ES-I3 (cell line): ENCODE data around the gene EXD3.
A peak's percentile ranks its signal among the peaks of the same experiment; 100 is the strongest.

Experiments
- H3K36me3 ChIP-seq: 2 replicates; pipeline ENCODE4 v1.6.1; 2013; ENCODE audit warnings: mild to moderate bottlenecking, low read length, control low read depth, moderate library complexity; ENCODE audit not compliant: insufficient read depth
- H3K4me1 ChIP-seq: 2 replicates; pipeline ENCODE4 v1.6.1; 2013; ENCODE audit warnings: mild to moderate bottlenecking, control low read depth, low read length; ENCODE audit not compliant: insufficient read depth
- H3K9ac ChIP-seq: 2 replicates; pipeline ENCODE4 v1.6.1; 2013; ENCODE audit warnings: low read depth, mild to moderate bottlenecking, low read length, moderate library complexity
- H3K9me3 ChIP-seq: 2 replicates; pipeline ENCODE4 v1.6.1; 2013; ENCODE audit warnings: mild to moderate bottlenecking, low read length, moderate library complexity; ENCODE audit not compliant: control insufficient read depth, insufficient read depth

The EXD3 gene

DNA sequence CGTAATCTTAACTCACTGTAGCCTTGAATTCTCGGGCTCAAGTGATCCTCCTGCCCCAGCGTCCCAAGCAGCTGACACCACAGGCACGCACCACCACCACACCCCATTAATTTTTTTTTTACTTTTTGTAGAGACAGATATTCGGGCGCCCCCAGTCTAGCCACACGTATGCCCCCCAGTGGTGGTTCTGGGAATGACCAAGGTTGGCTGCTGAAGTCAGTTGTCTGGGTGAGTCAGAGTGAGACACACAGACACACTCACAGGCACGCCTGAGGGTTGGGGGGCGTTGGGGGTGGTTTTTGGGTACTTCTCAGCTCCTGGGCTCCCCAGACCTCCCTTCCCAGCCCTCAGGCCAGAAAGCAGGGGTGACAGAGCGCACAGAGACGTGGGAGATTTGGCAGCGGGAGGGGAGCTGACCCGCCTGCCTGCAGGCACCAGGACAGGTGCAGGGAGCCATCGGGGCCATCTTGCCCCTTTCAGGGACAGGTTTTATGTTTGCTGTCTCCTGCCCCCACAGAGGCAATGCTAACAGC is 22.4 kb upstream of the EXD3 start:
- Histone ChIP-seq H3K9ac (0 out of 2 replicates have a peak overlapping the region, but pooled peaks have one; percentile 16), H3K36me3 (no peaks in the 10 kb centered on the region), H3K9me3 (no peaks in the 10 kb centered on the region), H3K4me1 (0 out of 2 replicates have a peak, but pooled peaks cover 3% of the 10 kb centered on the region)

DNA sequence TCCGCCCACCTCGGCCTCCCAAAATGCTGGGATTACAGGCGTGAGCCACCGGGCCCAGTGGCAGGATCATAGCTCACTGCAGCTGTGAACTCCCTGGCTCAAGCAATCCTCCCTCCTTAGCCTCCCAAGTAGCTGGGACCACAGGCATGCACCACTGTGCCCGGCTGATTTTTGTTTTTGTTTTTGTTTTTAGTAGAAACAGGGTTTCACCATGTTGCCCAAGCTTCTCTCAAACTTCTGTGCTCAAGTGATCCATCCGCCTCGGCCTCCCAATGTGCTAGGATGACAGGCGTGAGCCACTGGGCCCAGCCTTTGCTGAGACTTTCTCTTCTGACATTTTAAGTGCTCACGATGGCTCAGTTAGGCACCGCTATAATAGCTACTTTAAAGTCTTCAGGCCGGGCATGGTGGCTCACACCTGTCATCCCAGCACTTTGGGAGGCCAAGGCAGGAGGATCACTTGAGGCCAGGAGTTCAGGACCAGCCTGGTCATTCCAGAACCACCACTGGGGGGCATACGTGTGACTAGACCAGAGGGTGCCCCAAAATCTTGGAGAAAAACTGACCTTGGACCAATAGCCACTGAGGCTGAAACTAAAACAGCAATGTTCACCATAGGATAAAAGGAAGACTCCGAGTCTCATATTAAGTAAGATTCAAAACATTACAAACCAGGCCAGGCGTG is 21.3 kb upstream of the EXD3 start:
- no peak overlapping the region for H3K9ac ChIP-seq
- H3K9me3 ChIP-seq: no peaks in the 10 kb centered on the region
- H3K36me3 ChIP-seq: no peaks in the 10 kb centered on the region
- 0 out of 2 replicates have a peak, but pooled peaks cover 3% of the 10 kb centered on the region for H3K4me1 ChIP-seq

DNA sequence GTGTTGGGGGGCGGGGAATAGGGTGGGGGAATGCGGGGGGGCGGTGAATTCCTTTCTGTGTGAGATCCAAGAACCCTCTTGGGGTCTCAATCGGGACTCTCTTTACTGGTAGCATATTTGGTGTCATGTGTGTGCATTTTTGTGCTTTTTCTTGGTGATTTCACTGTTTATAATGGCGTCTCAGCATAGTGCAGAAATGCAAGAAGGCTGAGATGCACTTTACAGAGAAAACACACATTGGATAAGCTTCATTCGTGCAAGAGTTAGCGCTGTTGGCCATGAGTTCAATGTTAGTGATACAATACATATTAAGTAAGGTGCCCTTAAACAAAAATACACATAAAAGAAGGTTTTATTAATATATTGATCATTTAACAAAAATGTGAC is 19.0 kb upstream of the EXD3 start:
- Histone ChIP-seq H3K9me3 (no peaks in the 10 kb centered on the region), H3K9ac (peak overlapping the region; percentile 49; the same call in 1 of the 2 replicates), H3K4me1 (0 out of 2 replicates have a peak, but pooled peaks cover 3% of the 10 kb centered on the region), H3K36me3 (no peaks in the 10 kb centered on the region)

DNA sequence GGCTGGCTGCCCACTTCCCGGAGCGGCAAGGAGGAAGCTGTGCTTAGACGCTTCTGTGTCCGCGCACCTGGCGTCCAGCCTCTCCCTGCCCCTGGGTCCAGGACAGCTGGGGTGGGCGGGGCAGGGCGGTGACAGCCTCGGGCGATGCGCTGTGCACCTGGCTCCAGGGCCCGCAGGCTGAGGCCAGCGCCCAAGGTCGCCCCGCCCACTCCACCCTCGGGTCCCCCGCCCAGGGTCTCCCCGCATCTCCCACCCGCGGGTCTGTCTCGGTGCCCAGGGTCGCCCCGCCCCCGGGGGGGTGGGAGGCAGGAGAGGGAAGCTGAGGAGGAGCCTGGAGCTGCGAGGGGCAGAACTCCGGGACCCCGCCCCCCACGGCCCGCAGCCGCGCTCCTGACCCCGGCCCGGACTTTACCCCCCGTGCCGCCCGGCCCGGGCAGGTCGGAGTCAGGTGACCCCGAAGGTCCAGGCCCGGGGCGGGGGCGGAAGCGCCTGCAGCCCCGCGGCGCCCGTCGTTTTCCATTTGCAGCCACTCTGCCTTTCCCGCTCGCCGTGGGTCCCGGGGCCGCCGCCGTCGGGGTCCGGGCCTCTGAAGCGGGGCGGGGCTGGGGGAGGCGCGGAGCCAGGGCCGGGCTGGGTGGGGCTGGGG is 18.4 kb upstream of the EXD3 start, which contains the start of gene ENTPD8:
Gene ENTPD8 (minus strand): TSS at position 69 of the 646 bp plus-strand sequence. CDS start 3,072 bp downstream, outside the sequence.
- no peaks in the 10 kb centered on the region for H3K36me3 ChIP-seq
- no peaks in the 10 kb centered on the region for H3K9me3 ChIP-seq
- peak within 1 kb of the TSS; percentile 49 for H3K9ac ChIP-seq
- H3K4me1 ChIP-seq: 0 out of 2 replicates have a peak, but pooled peaks cover 3% of the 10 kb centered on the region

DNA sequence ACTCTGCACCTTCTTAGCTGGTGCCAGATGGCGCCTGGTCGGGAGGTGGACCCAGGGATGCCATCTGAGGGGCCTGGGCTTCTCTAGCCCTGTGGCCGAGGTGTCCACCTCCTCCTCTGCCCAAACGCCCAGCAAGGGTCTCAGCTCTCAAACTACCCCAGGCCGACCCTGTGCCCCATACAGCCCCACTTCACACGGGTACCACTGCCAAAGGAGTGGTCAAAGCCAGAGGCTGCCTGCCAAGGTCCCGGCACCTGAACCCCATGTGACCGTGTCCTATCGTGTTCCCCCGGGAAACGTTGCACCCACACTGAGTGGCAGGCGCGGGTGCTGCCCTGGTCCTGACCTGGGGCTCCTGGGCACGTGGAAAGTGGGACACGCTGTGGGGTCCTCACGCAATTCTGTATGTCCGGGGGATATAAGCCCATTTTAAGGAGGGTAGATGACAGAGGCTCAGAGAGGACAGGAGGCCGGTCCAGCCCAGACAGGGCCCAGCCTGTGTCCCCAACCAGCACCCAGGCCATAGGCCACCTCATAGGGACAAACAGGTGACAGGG is 16.3 kb upstream of the EXD3 start:
- no peaks in the 10 kb centered on the region for H3K4me1 ChIP-seq
- H3K36me3 ChIP-seq: no peaks in the 10 kb centered on the region
- no peak overlapping the region for H3K9ac ChIP-seq
- no peaks in the 10 kb centered on the region for H3K9me3 ChIP-seq

DNA sequence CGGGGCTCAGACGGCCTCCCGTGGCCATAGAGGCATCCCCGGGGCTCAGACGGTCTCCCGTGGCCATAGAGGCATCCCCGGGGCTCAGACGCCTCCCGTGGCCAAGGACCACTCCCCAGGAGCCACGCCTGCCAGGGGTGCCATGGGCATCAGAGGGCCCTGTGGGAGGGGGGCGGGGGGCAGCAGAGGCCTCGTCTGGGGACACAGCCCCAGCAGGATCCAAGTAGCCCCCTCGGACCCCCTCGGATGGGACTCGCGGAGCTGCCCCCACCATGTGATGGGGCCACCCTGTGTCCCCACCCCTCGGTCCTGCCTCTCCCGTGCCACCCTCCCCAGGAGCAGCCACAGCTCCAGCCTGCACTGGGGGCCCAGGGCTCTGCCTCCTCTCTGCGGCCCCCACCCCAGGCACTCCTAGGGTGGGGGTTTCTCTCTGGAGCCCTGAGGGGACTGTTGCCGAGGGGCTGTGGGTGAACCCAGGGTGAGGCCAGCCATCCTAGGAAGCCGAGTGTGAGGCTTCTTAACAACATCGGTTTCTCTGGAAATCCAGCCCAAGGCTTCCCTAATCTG is 15.7 kb upstream of the EXD3 start:
- Histone ChIP-seq H3K9me3 (no peaks in the 10 kb centered on the region), H3K36me3 (no peaks in the 10 kb centered on the region), H3K4me1 (no peaks in the 10 kb centered on the region), H3K9ac (no peak overlapping the region)

DNA sequence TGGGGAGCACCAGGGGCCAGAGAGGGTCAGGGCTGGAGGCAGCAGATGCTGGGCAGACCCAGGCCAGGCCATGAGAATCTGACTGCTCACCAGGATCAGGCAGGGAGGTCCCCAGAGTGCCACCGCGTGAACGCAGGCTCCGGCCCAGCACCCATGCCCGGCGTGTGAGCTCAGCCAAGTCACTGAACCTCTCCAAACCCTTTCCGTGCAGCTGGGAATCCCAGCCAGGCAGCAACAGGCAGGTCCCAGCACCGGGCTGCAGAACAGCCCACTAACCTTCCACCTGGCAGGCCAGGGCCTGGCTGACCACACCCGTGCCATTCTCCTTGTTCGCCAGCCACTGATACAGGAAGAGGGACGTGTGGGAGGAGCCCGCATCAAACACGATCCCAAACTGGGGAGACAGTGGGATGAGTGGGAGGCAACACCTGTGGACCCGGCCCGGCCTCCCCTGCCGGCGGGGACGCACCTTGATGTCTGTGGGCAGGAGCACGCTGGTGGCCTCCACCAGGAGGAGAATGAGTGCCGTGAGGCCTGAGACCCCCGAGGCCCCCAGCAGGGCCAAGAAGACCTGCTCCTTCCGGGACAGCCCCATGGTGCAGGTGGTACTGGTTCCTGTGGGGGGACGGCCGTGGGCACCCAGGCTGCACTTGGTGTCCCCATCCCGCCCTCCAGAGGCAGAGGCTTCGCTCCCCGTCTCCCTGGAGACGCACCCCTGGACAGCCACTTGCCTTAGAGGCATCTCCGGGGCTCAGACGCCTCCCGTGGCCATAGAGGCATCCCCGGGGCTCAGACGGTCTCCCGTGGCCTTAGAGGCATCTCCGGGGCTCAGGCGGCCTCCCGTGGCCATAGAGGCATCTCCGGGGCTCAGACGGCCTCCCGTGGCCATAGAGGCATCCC is 15.0 kb upstream of the EXD3 start:
- Histone ChIP-seq H3K9ac (no peak overlapping the region), H3K4me1 (no peaks in the 10 kb centered on the region), H3K36me3 (no peaks in the 10 kb centered on the region), H3K9me3 (no peaks in the 10 kb centered on the region)

DNA sequence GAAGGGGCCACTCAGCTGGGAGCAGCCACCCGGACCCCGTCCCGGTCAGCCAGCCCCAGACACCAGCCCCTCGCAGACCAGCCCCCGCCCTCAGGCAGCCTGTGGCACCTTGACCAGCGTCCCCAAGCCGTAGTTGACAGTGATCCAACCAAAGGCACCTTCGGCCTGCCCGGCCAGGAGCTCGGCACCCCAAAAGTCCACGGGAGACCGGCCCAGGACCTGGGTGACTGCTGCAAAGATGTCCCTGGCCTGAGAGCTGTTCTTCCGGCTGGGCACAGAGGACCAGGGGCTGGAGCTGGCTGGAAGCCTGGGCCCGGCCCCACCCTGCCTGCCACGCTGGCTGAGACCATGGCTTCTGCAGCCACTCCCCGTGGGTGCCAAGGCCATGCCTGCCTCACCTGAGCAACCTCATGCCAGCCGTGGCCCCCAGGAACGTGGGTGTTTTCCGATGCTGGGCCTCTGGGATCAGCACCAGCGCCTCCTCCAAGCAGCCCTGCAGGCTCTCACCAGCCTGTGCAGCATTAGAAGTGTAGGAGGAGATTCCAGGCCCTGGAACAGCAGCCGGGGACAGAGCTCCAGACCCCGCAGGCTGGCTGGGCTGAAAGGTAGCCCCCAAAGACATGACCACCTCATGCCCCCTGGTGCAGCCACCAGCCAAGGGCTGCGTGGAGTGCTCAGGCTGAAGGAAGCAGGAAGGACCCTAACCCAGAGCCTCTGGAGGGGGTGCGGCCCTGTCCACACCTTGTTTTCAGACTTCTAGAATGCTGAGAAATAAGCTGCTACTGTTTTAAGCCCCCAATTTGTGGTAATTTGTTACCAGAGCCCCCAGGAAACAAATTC is 14.0 kb upstream of the EXD3 start:
- H3K4me1 ChIP-seq: no peaks in the 10 kb centered on the region
- H3K9ac ChIP-seq: no peak overlapping the region
- H3K36me3 ChIP-seq: no peaks in the 10 kb centered on the region
- H3K9me3 ChIP-seq: no peaks in the 10 kb centered on the region

DNA sequence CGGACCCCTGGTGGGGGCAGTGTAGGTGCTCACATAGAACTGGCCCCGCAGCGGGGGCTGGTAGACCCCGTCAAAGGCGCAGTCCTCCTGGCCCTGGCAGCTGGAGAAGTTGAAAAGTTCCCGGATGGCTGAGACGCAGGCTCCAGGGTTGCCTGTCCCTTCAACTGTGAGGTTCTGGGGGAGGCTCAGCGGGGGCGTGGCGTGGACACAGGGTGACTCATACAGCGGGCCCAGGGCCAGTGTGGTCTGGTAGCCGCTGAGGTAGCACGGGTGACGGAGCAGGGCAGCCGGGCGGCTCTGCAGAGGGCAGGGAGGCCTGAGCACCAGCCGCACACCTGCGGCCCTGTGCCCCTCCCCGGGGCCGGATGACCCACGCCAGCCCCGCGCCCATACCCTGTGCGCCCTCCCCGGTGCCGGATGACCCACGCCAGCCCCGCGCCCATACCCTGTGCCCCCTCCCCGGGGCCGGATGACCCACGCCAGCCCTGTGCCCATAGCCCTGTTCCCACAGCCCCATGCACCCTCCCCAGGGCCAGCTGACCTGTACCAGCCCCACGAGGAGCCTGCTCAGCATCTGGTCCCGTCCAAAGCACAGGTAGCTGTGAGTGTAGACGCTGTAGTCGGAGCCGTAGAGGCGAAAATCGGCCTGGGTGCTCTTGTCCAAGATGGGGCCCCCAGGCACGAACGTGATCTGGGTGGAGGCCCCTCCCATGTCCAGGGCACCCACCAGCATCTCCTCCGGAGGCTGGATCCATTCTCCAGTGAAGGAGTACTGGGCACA is 13.2 kb upstream of the EXD3 start:
- H3K9ac ChIP-seq: no peak overlapping the region

DNA sequence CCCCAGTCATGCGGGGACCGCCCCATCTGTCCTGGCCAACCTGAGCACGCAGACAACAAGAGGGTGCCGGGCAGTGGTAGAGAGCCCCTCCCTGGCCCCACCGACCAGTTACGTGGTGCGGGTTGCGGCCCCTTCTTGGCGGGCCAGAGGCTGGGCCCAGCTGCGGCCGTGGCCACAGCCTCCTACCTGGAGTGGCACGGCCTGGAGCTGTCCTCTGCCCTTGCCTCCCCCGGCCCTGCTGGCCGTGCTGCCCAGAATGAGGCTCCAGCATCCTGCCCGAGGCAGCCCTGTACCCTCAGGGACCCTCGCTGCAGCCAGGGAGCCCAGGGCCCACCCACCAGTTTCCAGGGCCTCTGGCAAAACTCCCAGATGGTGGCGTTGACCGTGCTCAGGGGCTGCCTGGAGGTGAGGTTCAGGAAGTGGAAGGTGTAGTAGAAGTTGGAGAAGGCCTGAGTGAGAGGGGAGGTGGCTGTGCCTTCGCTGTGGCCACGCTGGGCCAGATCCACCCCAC is 12.5 kb upstream of the EXD3 start:
- Histone ChIP-seq H3K36me3 (no peaks in the 10 kb centered on the region), H3K9me3 (no peaks in the 10 kb centered on the region), H3K9ac (no peak overlapping the region), H3K4me1 (no peaks in the 10 kb centered on the region; the same call in 1 of the 2 replicates)

More for the DNA sequence above, 13.2 kb upstream of the EXD3 start:
- H3K36me3 ChIP-seq: no peaks in the 10 kb centered on the region
- no peaks in the 10 kb centered on the region for H3K4me1 ChIP-seq
- no peaks in the 10 kb centered on the region for H3K9me3 ChIP-seq

DNA sequence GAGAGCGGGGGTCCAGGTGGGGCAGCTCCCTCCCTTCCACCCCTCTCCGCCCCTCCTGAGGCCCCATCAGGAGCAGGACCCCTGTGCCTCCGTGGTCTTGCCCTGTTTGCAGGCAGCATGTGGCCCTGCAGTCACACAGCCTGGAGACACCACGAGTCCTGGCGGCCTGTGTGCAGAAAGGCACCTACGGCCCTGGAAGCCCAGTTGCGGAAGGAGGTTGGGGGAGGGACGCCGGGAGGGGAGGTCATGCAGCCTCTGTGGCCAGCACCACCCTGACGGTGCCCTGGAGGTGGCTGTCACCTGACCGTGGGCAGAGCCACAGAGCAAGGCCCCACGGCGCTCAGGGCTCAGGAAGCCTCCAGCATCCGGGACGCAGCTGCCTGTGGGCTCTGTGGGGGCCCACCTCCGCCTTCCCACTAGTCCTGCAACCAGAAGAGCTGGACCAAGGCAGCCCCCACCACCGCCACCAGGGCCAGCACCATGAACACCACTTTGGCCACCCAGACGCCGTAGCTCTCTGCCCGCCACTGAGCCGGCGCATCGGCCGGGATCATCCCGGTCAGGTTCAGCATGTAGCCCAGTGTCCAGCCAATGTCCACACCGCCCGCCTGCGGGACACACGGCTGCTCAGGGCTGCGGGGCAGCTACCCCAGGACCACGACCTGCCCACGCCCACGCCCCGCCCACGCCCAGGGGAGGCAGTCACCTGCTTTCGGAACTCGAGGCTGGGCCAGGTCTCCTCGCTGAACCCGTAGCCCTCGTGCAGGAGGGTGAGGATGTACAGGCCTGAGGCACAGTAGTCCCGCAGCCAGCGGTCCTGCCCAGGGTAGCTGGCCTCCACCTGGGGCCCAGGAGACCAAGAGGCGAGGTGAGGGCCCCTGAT is 11.8 kb upstream of the EXD3 start:
- H3K9me3 ChIP-seq: no peaks in the 10 kb centered on the region
- H3K36me3 ChIP-seq: no peaks in the 10 kb centered on the region
- H3K9ac ChIP-seq: no peak overlapping the region
- no peaks in the 10 kb centered on the region; the same call in 1 of the 2 replicates for H3K4me1 ChIP-seq
